Hematopoietic multipotent progenitor cell treated with erythropoietin and hydrocortisone succinate and interleukin-3 and kit ligand, for 8 days (in vitro differentiated cells): Measurements from ENCODE around the gene FAM174C.

Experiments
- DNase-seq: peaks from one replicate; pipeline ENCODE4 v3.0.0-alpha.2; 2015

Gene FAM174C

GRCh38 chr19:1275260-1275975 lies at the start of gene FAM174C:
Gene FAM174C (plus strand): TSS chr19:1275530. CDS start chr19:1275550, 20 bp downstream.
- DNase-seq: peak; percentile 97

- no peak for DNase-seq
Measured at GRCh38 chr19:1226227-1226518, 49.2 kb upstream of the FAM174C start.

- DNase-seq: no peak
Measured at GRCh38 chr19:1226522-1227303, 48.6 kb upstream of the FAM174C start.

GRCh38 chr19:1227304-1228054 lies 47.9 kb upstream of the FAM174C start:
- DNase-seq: no peak

GRCh38 chr19:1228161-1228957 lies 47.0 kb upstream of the FAM174C start:
- no peak for DNase-seq

GRCh38 chr19:1229056-1229923 lies 46.0 kb upstream of the FAM174C start:
- DNase-seq: no peak

GRCh38 chr19:1229924-1230782 lies 45.2 kb upstream of the FAM174C start:
- DNase-seq: no peak

GRCh38 chr19:1230783-1231489 lies 44.4 kb upstream of the FAM174C start:
- DNase-seq: no peak

GRCh38 chr19:1231729-1232637 lies 43.3 kb upstream of the FAM174C start:
- no peak for DNase-seq

GRCh38 chr19:1232652-1233072 lies 42.7 kb upstream of the FAM174C start:
- no peak for DNase-seq

- DNase-seq: no peak
Measured at GRCh38 chr19:1233115-1233667, 42.1 kb upstream of the FAM174C start.

GRCh38 chr19:1234051-1234954 lies 41.0 kb upstream of the FAM174C start:
- DNase-seq: no peak

GRCh38 chr19:1234955-1235380 lies 40.4 kb upstream of the FAM174C start:
- no peak for DNase-seq

GRCh38 chr19:1235625-1236538 lies 39.4 kb upstream of the FAM174C start:
- no peak for DNase-seq

- DNase-seq: no peak
Measured at GRCh38 chr19:1236576-1236975, 38.8 kb upstream of the FAM174C start.

- DNase-seq: no peak
Measured at GRCh38 chr19:1237027-1237659, 38.2 kb upstream of the FAM174C start.
